ENCODE data around the gene PCDHGC5. TPM values are rescaled to one million over a fixed set of nuclear protein-coding genes. Genes with fewer than 3 reads are reported as not detected.
A peak's percentile ranks its signal among the peaks of the same experiment; 100 is the strongest.

Gene PCDHGC5
- polyA plus RNA-seq (2011; rRNA removed) (2.4 and 2.5 TPM in 2 replicates), polyA minus RNA-seq (2011; rRNA and poly(A)+ RNA removed) (9.0 and 11.2 TPM in 2 replicates)

- CTCF ChIA-PET = interaction anchor here (0.6 to 1.8 kb wide), 14 partner anchors 9 to 1125 kb away, joined by 3 to 13 read pairs (median 4); partner anchors contain the start of genes PCDHGA10 and PCDHGC3
- DNase-seq (ENCODE audit: low read depth, low spot score) = peak; percentile 56
- H3K4me3 ChIP-seq (ENCODE audit: low read depth, low read length) = peak within 1 kb of the TSS; percentile 38
Observed at GRCh38 chr5:141488591-141489561, at the start of gene PCDHGC5. Gene PCDHGC5 (plus strand): TSS chr5:141489081. CDS start chr5:141489241, 160 bp downstream.

GRCh38 chr5:141439411-141440141 is 49.3 kb upstream of the PCDHGC5 start:
- peaks cover 20% of the 10 kb centered on the region for H3K9me3 ChIP-seq (ENCODE audit: control insufficient read depth, insufficient read depth, low read length)
- no peak for DNase-seq (ENCODE audit: low read depth, low spot score)
- CTCF ChIA-PET = interaction anchor here (1.3 to 1.5 kb wide), 3 partner anchors 10 to 119 kb away, joined by 3 to 5 read pairs (median 4); partner anchors contain the start of gene PCDHGA12
- no peak for TF ChIP-seq CTCF (IDR thresholded peaks at IDR 0.05; ENCODE audit: low read depth, low read length)
- no peaks in the 10 kb centered on the region for H3K27me3 ChIP-seq (ENCODE audit: control insufficient read depth, insufficient read depth, low read length)
- no peak overlapping the region for H3K27ac ChIP-seq (ENCODE audit: low read depth, low read length)
- no peak overlapping the region for H3K4me3 ChIP-seq (ENCODE audit: low read depth, low read length)
- POLR2A ChIA-PET = no interaction called here

More at GRCh38 chr5:141488591-141489561, at the start of gene PCDHGC5:
- no peak for TF ChIP-seq CTCF (IDR thresholded peaks at IDR 0.05; ENCODE audit: low read depth, low read length)
- POLR2A ChIA-PET = interaction anchor here (0.6 to 2.0 kb wide), 5 partner anchors 13 to 32 kb away, joined by 3 to 9 read pairs (median 4); partner anchors contain the start of gene PCDHGC3
- Histone ChIP-seq H3K27me3 (ENCODE audit: control insufficient read depth, insufficient read depth, low read length) (no peaks in the 10 kb centered on the region), H3K27ac (ENCODE audit: low read depth, low read length) (peak within 1 kb of the TSS; percentile 65), H3K9me3 (ENCODE audit: control insufficient read depth, insufficient read depth, low read length) (peaks cover 26% of the 10 kb centered on the region)

- ChIA-PET CTCF (interaction anchor here (1.4 to 1.5 kb wide), 2 partner anchors 10 to 84 kb away, joined by 4 to 5 read pairs; partner anchors contain the start of gene PCDHGA12), POLR2A (no interaction called here)
- DNase-seq (ENCODE audit: low read depth, low spot score) = no peak
- no peaks in the 10 kb centered on the region for H3K27me3 ChIP-seq (ENCODE audit: control insufficient read depth, insufficient read depth, low read length)
- no peak overlapping the region for H3K27ac ChIP-seq (ENCODE audit: low read depth, low read length)
- no peak for TF ChIP-seq CTCF (IDR thresholded peaks at IDR 0.05; ENCODE audit: low read depth, low read length)
- no peak overlapping the region for H3K4me3 ChIP-seq (ENCODE audit: low read depth, low read length)
- H3K9me3 ChIP-seq (ENCODE audit: control insufficient read depth, insufficient read depth, low read length) = peaks cover 20% of the 10 kb centered on the region
Observed at GRCh38 chr5:141440341-141440740, 48.5 kb upstream of the PCDHGC5 start.

- POLR2A ChIA-PET = no interaction called here
Observed at GRCh38 chr5:141441571-141442170, 47.2 kb upstream of the PCDHGC5 start.

More at GRCh38 chr5:141441571-141442170, 47.2 kb upstream of the PCDHGC5 start:
- no peak overlapping the region for H3K27ac ChIP-seq (ENCODE audit: low read depth, low read length)
- no peak for TF ChIP-seq CTCF (IDR thresholded peaks at IDR 0.05; ENCODE audit: low read depth, low read length)
- H3K9me3 ChIP-seq (ENCODE audit: control insufficient read depth, insufficient read depth, low read length) = peaks cover 20% of the 10 kb centered on the region
- DNase-seq (ENCODE audit: low read depth, low spot score) = no peak
- CTCF ChIA-PET = interaction anchor here (2.8 kb wide), 1 partner anchor 123 kb away, joined by 10 read pairs; no protein-coding TSS in a partner anchor
- H3K4me3 ChIP-seq (ENCODE audit: low read depth, low read length) = no peak overlapping the region
- H3K27me3 ChIP-seq (ENCODE audit: control insufficient read depth, insufficient read depth, low read length) = no peaks in the 10 kb centered on the region

Measured in AG04450 (cell line).